ENCODE measurements around the gene C19orf85. TPM values are rescaled to one million over a fixed set of nuclear protein-coding genes. Genes with fewer than 3 reads are reported as not detected.

Gene C19orf85
- total and polyA plus RNA-seq, 10 of the 15 experiments (the other 5 are each of a cell fraction or from before 2014, with no cell fraction given) = not detected

DNA sequence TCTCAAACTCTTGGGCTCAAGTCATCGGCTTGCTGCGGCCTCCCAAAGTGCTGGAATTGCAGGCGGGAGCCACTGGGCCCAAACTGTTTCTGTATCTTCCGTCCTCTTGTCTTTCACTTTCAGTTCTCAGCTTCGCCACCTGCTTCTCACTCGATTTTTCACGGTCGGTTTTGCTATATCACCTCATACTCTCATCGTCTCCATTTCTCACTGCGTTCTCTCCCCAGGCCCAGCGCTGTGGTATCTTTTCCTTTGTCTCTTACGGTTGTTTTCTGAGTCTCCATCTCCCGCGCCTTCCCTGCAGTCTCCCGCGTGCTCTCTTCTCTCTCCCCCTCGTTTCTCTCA is 38.6 kb upstream of the C19orf85 start (continued):
- TF ChIP-seq, protein P1, sequence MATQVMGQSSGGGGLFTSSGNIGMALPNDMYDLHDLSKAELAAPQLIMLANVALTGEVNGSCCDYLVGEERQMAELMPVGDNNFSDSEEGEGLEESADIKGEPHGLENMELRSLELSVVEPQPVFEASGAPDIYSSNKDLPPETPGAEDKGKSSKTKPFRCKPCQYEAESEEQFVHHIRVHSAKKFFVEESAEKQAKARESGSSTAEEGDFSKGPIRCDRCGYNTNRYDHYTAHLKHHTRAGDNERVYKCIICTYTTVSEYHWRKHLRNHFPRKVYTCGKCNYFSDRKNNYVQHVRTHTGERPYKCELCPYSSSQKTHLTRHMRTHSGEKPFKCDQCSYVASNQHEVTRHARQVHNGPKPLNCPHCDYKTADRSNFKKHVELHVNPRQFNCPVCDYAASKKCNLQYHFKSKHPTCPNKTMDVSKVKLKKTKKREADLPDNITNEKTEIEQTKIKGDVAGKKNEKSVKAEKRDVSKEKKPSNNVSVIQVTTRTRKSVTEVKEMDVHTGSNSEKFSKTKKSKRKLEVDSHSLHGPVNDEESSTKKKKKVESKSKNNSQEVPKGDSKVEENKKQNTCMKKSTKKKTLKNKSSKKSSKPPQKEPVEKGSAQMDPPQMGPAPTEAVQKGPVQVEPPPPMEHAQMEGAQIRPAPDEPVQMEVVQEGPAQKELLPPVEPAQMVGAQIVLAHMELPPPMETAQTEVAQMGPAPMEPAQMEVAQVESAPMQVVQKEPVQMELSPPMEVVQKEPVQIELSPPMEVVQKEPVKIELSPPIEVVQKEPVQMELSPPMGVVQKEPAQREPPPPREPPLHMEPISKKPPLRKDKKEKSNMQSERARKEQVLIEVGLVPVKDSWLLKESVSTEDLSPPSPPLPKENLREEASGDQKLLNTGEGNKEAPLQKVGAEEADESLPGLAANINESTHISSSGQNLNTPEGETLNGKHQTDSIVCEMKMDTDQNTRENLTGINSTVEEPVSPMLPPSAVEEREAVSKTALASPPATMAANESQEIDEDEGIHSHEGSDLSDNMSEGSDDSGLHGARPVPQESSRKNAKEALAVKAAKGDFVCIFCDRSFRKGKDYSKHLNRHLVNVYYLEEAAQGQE (IDR thresholded peaks at IDR 0.05; ENCODE audit: low read depth, low read length) = no peak
- TF ChIP-seq PML (IDR thresholded peaks at IDR 0.05; ENCODE audit: low read length) = no peak
- no peak for TF ChIP-seq TAF1 (IDR thresholded peaks at IDR 0.05; ENCODE audit: borderline replicate concordance, low read depth, low read length)
- no peak for TF ChIP-seq MAX (IDR thresholded peaks at IDR 0.05; ENCODE audit: low read depth, low read length)
- no peak for TF ChIP-seq EP300 (IDR thresholded peaks at IDR 0.05; ENCODE audit: borderline replicate concordance in 1 of 2, control insufficient read depth in 1 of 2, low read depth in 2 of 2, low read length in 2 of 2)
- TF ChIP-seq SIN3A (IDR thresholded peaks at IDR 0.05; ENCODE audit: low read depth, low read length) = no peak
- TF ChIP-seq, protein P2, sequence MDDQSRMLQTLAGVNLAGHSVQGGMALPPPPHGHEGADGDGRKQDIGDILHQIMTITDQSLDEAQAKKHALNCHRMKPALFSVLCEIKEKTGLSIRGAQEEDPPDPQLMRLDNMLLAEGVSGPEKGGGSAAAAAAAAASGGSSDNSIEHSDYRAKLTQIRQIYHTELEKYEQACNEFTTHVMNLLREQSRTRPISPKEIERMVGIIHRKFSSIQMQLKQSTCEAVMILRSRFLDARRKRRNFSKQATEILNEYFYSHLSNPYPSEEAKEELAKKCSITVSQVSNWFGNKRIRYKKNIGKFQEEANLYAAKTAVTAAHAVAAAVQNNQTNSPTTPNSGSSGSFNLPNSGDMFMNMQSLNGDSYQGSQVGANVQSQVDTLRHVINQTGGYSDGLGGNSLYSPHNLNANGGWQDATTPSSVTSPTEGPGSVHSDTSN (IDR thresholded peaks at IDR 0.05; ENCODE audit: insufficient replicate concordance, low read depth, low read length) = no peak
- TF ChIP-seq NFYA (IDR thresholded peaks at IDR 0.05; ENCODE audit: borderline replicate concordance, low read depth, low read length) = no peak
- no peak for TF ChIP-seq MXI1 (IDR thresholded peaks at IDR 0.05; ENCODE audit: low read depth, low read length)

Data from GM12878 (cell line).